Hepatocyte (in vitro differentiated cells): Measurements from ENCODE around the gene GPR135. TPM values are rescaled to one million over a fixed set of nuclear protein-coding genes. Genes with fewer than 3 reads are reported as not detected.

Source experiments
- DNase-seq: peaks from one replicate; pipeline ENCODE4 v3.0.0-alpha.2; 2016; ENCODE audit warnings: low spot score
- H2AFZ ChIP-seq: fragments of 200-600 bp; sonication (generic); 2 replicates; pipeline ENCODE4 v1.6.0; 2016; ENCODE audit warnings: antibody characterized with exemption, mild to moderate bottlenecking
- H3K27ac ChIP-seq: fragments of 200-600 bp; sonication (generic); 2 replicates; pipeline ENCODE4 v1.5.1; 2016; ENCODE audit warnings: mild to moderate bottlenecking
- H3K27me3 ChIP-seq: fragments of 200-600 bp; sonication (generic); 2 replicates; pipeline ENCODE4 v1.6.1; 2016
- H3K36me3 ChIP-seq: fragments of 200-600 bp; sonication (generic); replicated peaks from 2 replicates; pipeline ENCODE4 v1.5.1; 2016; ENCODE audit warnings: low read depth; ENCODE audit not compliant: insufficient read depth
- H3K4me1 ChIP-seq: fragments of 200-600 bp; sonication (generic); 2 replicates; pipeline ENCODE4 v1.5.1; 2016; ENCODE audit warnings: mild to moderate bottlenecking, moderate library complexity; ENCODE audit not compliant: insufficient read depth
- H3K4me2 ChIP-seq: fragments of 200-600 bp; sonication (generic); 2 replicates; pipeline ENCODE4 v1.6.0; 2016
- H3K4me3 ChIP-seq: fragments of 200-600 bp; sonication (generic); 2 replicates; pipeline ENCODE4 v1.5.1; 2016; ENCODE audit warnings: mild to moderate bottlenecking
- H3K79me2 ChIP-seq: fragments of 200-600 bp; sonication (generic); 2 replicates; pipeline ENCODE4 v1.6.0; 2017; ENCODE audit warnings: mild to moderate bottlenecking
- H3K9me2 ChIP-seq: fragments of 200-600 bp; sonication (generic); replicated peaks from 2 replicates; pipeline ENCODE4 v1.6.0; 2017; ENCODE audit warnings: mild to moderate bottlenecking; ENCODE audit not compliant: insufficient read depth
- H3K9me3 ChIP-seq: fragments of 200-600 bp; sonication (generic); 2 replicates; pipeline ENCODE4 v1.5.1; 2016; ENCODE audit warnings: low read depth, mild to moderate bottlenecking
- H4K20me1 ChIP-seq: fragments of 200-600 bp; sonication (generic); 2 replicates; pipeline ENCODE4 v1.6.0; 2016; ENCODE audit warnings: mild to moderate bottlenecking; ENCODE audit not compliant: insufficient read depth, poor library complexity, severe bottlenecking
- CTCF ChIP-seq: fragments of 200-600 bp; sonication (generic); IDR thresholded peaks from 2 replicates; pipeline ENCODE4 v1.5.1; 2016; ENCODE audit warnings: antibody characterized with exemption, mild to moderate bottlenecking; ENCODE audit not compliant: poor library complexity
- EZH2 ChIP-seq: fragments of 200-600 bp; sonication (generic); IDR thresholded peaks from 2 replicates; pipeline ENCODE4 v1.6.1; 2016; ENCODE audit warnings: antibody characterized with exemption, mild to moderate bottlenecking, borderline replicate concordance
- EZH2phosphoT487 ChIP-seq: fragments of 200-600 bp; sonication (generic); IDR thresholded peaks from one replicate; pipeline ENCODE4 v1.6.1; 2018; ENCODE audit warnings: antibody characterized with exemption, mild to moderate bottlenecking, low read depth, moderate library complexity; ENCODE audit not compliant: unreplicated experiment, severe bottlenecking
- WGBS: methylation state at CpG from one replicate; pipeline ENCODE4 v1.1.6; 2016; ENCODE audit warnings: low lambda C conversion rate; ENCODE audit errors: missing lambda C conversion rate; 5-methylcytosine and 5-hydroxymethylcytosine counted together
- polyA plus RNA-seq: library from polyadenylated mRNA; unstranded; fragments of >200 nt; fragmentation: Nextera tagmentation; extraction: Ambion mirVana; gene quantifications from 2 replicates; pipeline ENCODE4 v1.2.1, GENCODE V29; 2016
- total RNA-seq: library from RNA; depleted of rRNA; stranded (reverse); fragments of >200 nt; gene quantifications from 2 replicates; pipeline ENCODE4 v1.2.3, GENCODE V29; 2014

The GPR135 gene
- total and polyA plus RNA-seq, 2 experiments from 2014 or later = 0.28 to 1.8 TPM

- H3K9me2 ChIP-seq = no peaks in the 10 kb centered on the region
- H3K36me3 ChIP-seq = no peaks in the 10 kb centered on the region
- H3K4me3 ChIP-seq = no peak overlapping the region
- no peak for TF ChIP-seq EZH2phosphoT487
- TF ChIP-seq EZH2 = no peak
- no peak for TF ChIP-seq CTCF
- no peaks in the 10 kb centered on the region for H3K9me3 ChIP-seq
- no peaks in the 10 kb centered on the region for H3K4me1 ChIP-seq
- no peak overlapping the region for H3K4me2 ChIP-seq
- H4K20me1 ChIP-seq = no peaks in the 10 kb centered on the region
- H3K27ac ChIP-seq = no peak overlapping the region
- no peaks in the 10 kb centered on the region for H3K79me2 ChIP-seq
- H2AFZ ChIP-seq = no peak overlapping the region
- DNase-seq = no peak
- WGBS = 79% methylated on average over 1 of the region's 1 CpG
- no peaks in the 10 kb centered on the region for H3K27me3 ChIP-seq
These were observed 27.0 kb downstream of the GPR135 start for GRCh38 chr14:59438195-59438647.

GRCh38 chr14:59435987-59436386, 29.2 kb downstream of the GPR135 start:
- Histone ChIP-seq H3K36me3 (no peaks in the 10 kb centered on the region), H4K20me1 (no peaks in the 10 kb centered on the region), H3K4me3 (no peak overlapping the region), H3K9me2 (no peaks in the 10 kb centered on the region), H3K27ac (no peak overlapping the region), H3K79me2 (no peaks in the 10 kb centered on the region), H3K4me1 (no peaks in the 10 kb centered on the region), H3K27me3 (no peaks in the 10 kb centered on the region), H3K9me3 (no peaks in the 10 kb centered on the region), H3K4me2 (no peak overlapping the region), H2AFZ (no peak overlapping the region)
- TF ChIP-seq EZH2phosphoT487 = no peak
- 91% methylated on average over 1 of the region's 1 CpG for WGBS
- DNase-seq = no peak

GRCh38 chr14:59435101-59435500, 30.1 kb downstream of the GPR135 start:
- 77% methylated on average over 3 of the region's 3 CpGs for WGBS

GRCh38 chr14:59429790-59430189, 35.4 kb downstream of the GPR135 start:
- DNase-seq = no peak
- WGBS = 92% methylated on average over 4 of the region's 4 CpGs
- Histone ChIP-seq H3K9me2 (no peaks in the 10 kb centered on the region), H3K27ac (no peak overlapping the region), H4K20me1 (no peaks in the 10 kb centered on the region), H2AFZ (no peak overlapping the region), H3K79me2 (no peaks in the 10 kb centered on the region), H3K4me3 (no peak overlapping the region), H3K9me3 (no peaks in the 10 kb centered on the region), H3K36me3 (no peaks in the 10 kb centered on the region), H3K4me2 (no peak overlapping the region), H3K27me3 (no peaks in the 10 kb centered on the region), H3K4me1 (no peaks in the 10 kb centered on the region)
- TF ChIP-seq EZH2phosphoT487 (no peak), CTCF (no peak), EZH2 (no peak)

More at GRCh38 chr14:59435101-59435500, 30.1 kb downstream of the GPR135 start:
- H3K27me3 ChIP-seq = no peaks in the 10 kb centered on the region
- H3K79me2 ChIP-seq = no peaks in the 10 kb centered on the region
- H3K4me1 ChIP-seq = no peaks in the 10 kb centered on the region
- H3K9me3 ChIP-seq = no peaks in the 10 kb centered on the region
- H3K27ac ChIP-seq = no peak overlapping the region
- H2AFZ ChIP-seq = no peak overlapping the region
- no peaks in the 10 kb centered on the region for H3K9me2 ChIP-seq
- no peaks in the 10 kb centered on the region for H3K36me3 ChIP-seq
- DNase-seq = no peak
- H3K4me2 ChIP-seq = no peak overlapping the region
- TF ChIP-seq EZH2phosphoT487 (no peak), CTCF (no peak), EZH2 (no peak)
- no peak overlapping the region for H3K4me3 ChIP-seq
- H4K20me1 ChIP-seq = no peaks in the 10 kb centered on the region
